ENCODE data around the gene VASH2.

GRCh38 chr1:212951126-212951946 lies 995 bp downstream of the VASH2 start:
- TF ChIP-seq ESRRG (CRISPR knock-in tag; IDR thresholded peaks at IDR 0.05) (no peak), PATZ1 (CRISPR knock-in tag; IDR thresholded peaks at IDR 0.05; ENCODE audit: borderline replicate concordance) (no peak), RARB (CRISPR knock-in tag; IDR thresholded peaks at IDR 0.05) (no peak)

Data from SK-N-SH treated with all-trans-retinoic acid at 6 μM for 48 hours (cell line).